H1 (cell line): Measurements from ENCODE around the gene HIVEP3. TPM values are rescaled to one million over a fixed set of nuclear protein-coding genes. Genes with fewer than 3 reads are reported as not detected.

ENCODE experiments used
- ATF2 ChIP-seq: IDR thresholded peaks from 2 replicates; pipeline ENCODE4 v1.6.1; 2012; ENCODE audit warnings: low read length, inconsistent platforms
- CBX8 ChIP-seq: fragments of 300-800, 300-1000 bp; sonication (generic); IDR thresholded peaks from 2 replicates; pipeline ENCODE4 v1.7.1; 2016; ENCODE audit warnings: low read depth, low read length, borderline replicate concordance
- CHD1 ChIP-seq: IDR thresholded peaks from 2 replicates; pipeline ENCODE4 v1.6.1; 2012; ENCODE audit warnings: low read depth, low read length, improper control_type of control experiment
- CTCF ChIP-seq, 3 experiments: IDR thresholded peaks; 1 replicate in 2 of 3; 2 replicates in 1 of 3; pipeline versions ENCODE4 v1.5.1 to v1.6.1; 2011; ENCODE audit warnings: low read length in 3 of 3, mild to moderate bottlenecking in 3 of 3, inconsistent platforms in 2 of 3, low read depth in 1 of 3, moderate library complexity in 1 of 3; ENCODE audit not compliant: insufficient read depth in 1 of 3; ENCODE audit errors: control extremely low read depth in 1 of 3
- JUN ChIP-seq: IDR thresholded peaks from 2 replicates; pipeline ENCODE4 v1.6.1; 2011; ENCODE audit warnings: low read depth, mild to moderate bottlenecking, improper control_type of control experiment, low read length
- KDM5A ChIP-seq: fragments of 200-600 bp; IDR thresholded peaks from 2 replicates; pipeline ENCODE4 v1.7.1; 2012; ENCODE audit warnings: mild to moderate bottlenecking, low read length, inconsistent platforms, mixed read lengths
- RAD21 ChIP-seq, 2 experiments: IDR thresholded peaks in 1 of 2; conservative IDR thresholded peaks in 1 of 2; 2 replicates each; pipeline ENCODE4 v1.6.1; 2011; ENCODE audit warnings: low read depth in 2 of 2, low read length in 2 of 2, improper control_type of control experiment in 1 of 2, inconsistent platforms in 1 of 2, mild to moderate bottlenecking in 1 of 2, moderate library complexity in 1 of 2
- polyA plus RNA-seq, 7 experiments: library from polyadenylated mRNA; depleted of rRNA in 3 of 7; stranded (reverse) in 5 of 7; unstranded in 2 of 7; fragments of >200 nt in 5 of 7; fragments of 200-250 nt in 2 of 7; gene quantifications; 1 replicate in 5 of 7; 2 replicates in 1 of 7; 4 replicates in 1 of 7; pipeline versions ENCODE4 v1.2.1 to v1.2.3, GENCODE V29; 2011 to 2013; ENCODE audit warnings: missing spikeins in 2 of 7, mixed read lengths in 2 of 7
- total RNA-seq: library from RNA; stranded (reverse); fragmentation: NEBNext Ultra II Directional; extraction: Animal tissue kit (Norgen Biotek cat#: 25700); gene quantifications from 2 replicates; pipeline ENCODE4 v1.2.1, GENCODE V29; 2021

HIVEP3 gene
- total and polyA plus RNA-seq, 2 of the 8 experiments (the other 6 are each of a cell fraction or from before 2014, with no cell fraction given), result 0.24 to 0.69 TPM

- TF ChIP-seq ATF2, result no peak
- no peak for TF ChIP-seq CHD1
- TF ChIP-seq CBX8, result no peak
- no peak for TF ChIP-seq CTCF (IDR thresholded peaks at IDR 0.05; ENCODE audit: control extremely low read depth in 1 of 3, insufficient read depth in 1 of 3, low read depth in 1 of 3, low read length in 3 of 3)
- TF ChIP-seq KDM5A, result no peak
- no peak for TF ChIP-seq RAD21 (IDR thresholded peaks at IDR 0.05 in 1 of 2, conservative IDR thresholded peaks at IDR 0.05 in 1 of 2; ENCODE audit: low read depth in 2 of 2, low read length in 2 of 2)
- no peak for TF ChIP-seq JUN
Observed at GRCh38 chr1:41683681-41684500, 234.8 kb downstream of the HIVEP3 start (continued).
